GM23248 (cell line): ENCODE measurements around the gene COX7A2L. TPM values are rescaled to one million over a fixed set of nuclear protein-coding genes. Genes with fewer than 3 reads are reported as not detected.
"Not testable (repeated sequence)": the region's sequence is repeated elsewhere in the genome, so short reads cannot be mapped to it uniquely, and the experiment has no call there.

ENCODE experiments used
- DNase-seq: peaks from one replicate; pipeline ENCODE4 v3.0.0-alpha.2; 2015
- H2AFZ ChIP-seq: fragments of 200-600 bp; sonication (generic); 2 replicates; pipeline ENCODE4 v1.6.1; 2016; ENCODE audit warnings: antibody characterized with exemption
- H3F3A ChIP-seq: fragments of 200-600 bp; sonication (generic); 2 replicates; pipeline ENCODE4 v1.6.1; 2016; ENCODE audit warnings: mild to moderate bottlenecking, antibody characterized with exemption, mixed run types; ENCODE audit not compliant: insufficient read depth
- H3K27ac ChIP-seq: fragments of 200-600 bp; sonication (generic); 2 replicates; pipeline ENCODE4 v1.5.1; 2016; ENCODE audit warnings: mild to moderate bottlenecking
- H3K27me3 ChIP-seq: fragments of 200-600 bp; sonication (generic); replicated peaks from 2 replicates; pipeline ENCODE4 v1.6.1; 2016; ENCODE audit warnings: mild to moderate bottlenecking; ENCODE audit not compliant: insufficient read depth
- H3K36me3 ChIP-seq: fragments of 200-600 bp; sonication (generic); 2 replicates; pipeline ENCODE4 v1.6.1; 2016; ENCODE audit warnings: low read depth, mild to moderate bottlenecking
- H3K4me1 ChIP-seq: fragments of 200-600 bp; sonication (generic); 2 replicates; pipeline ENCODE4 v1.6.1; 2016; ENCODE audit warnings: mild to moderate bottlenecking; ENCODE audit not compliant: insufficient read depth
- H3K4me2 ChIP-seq: fragments of 200-600 bp; sonication (generic); one replicate; pipeline ENCODE4 v1.6.1; 2016; ENCODE audit warnings: mild to moderate bottlenecking; ENCODE audit not compliant: unreplicated experiment
- H3K4me3 ChIP-seq: fragments of 200-600 bp; sonication (generic); 2 replicates; pipeline ENCODE4 v1.5.1; 2016; ENCODE audit warnings: mild to moderate bottlenecking
- H3K79me2 ChIP-seq: fragments of 200-600 bp; sonication (generic); 2 replicates; pipeline ENCODE4 v1.6.1; 2016; ENCODE audit warnings: mild to moderate bottlenecking; ENCODE audit not compliant: insufficient read depth
- H3K9ac ChIP-seq: fragments of 200-600 bp; sonication (generic); 2 replicates; pipeline ENCODE4 v1.6.1; 2016; ENCODE audit warnings: mild to moderate bottlenecking
- H3K9me2 ChIP-seq: fragments of 200-600 bp; sonication (generic); 2 replicates; pipeline ENCODE4 v1.6.1; 2016; ENCODE audit warnings: mixed run types, mild to moderate bottlenecking, moderate library complexity; ENCODE audit not compliant: insufficient read depth
- H3K9me3 ChIP-seq: fragments of 200-600 bp; sonication (generic); one replicate; pipeline ENCODE4 v1.6.1; 2017; ENCODE audit warnings: low read depth
- H4K20me1 ChIP-seq: fragments of 200-600 bp; sonication (generic); 2 replicates; pipeline ENCODE4 v1.6.0; 2016; ENCODE audit not compliant: insufficient read depth
- EZH2 ChIP-seq: fragments of 200-600 bp; sonication (generic); IDR thresholded peaks from 2 replicates; pipeline ENCODE4 v1.6.1; 2018; ENCODE audit warnings: antibody characterized with exemption, mild to moderate bottlenecking; ENCODE audit not compliant: insufficient read depth, poor library complexity, severe bottlenecking
- EZH2phosphoT487 ChIP-seq: fragments of 200-600 bp; sonication (generic); IDR thresholded peaks from 2 replicates; pipeline ENCODE4 v1.6.1; 2018; ENCODE audit warnings: antibody characterized with exemption, moderate library complexity, mild to moderate bottlenecking, low read depth; ENCODE audit not compliant: insufficient read depth
- WGBS, 2 experiments: methylation state at CpG; one replicate each; pipeline ENCODE4 v1.1.6; 2015 to 2017; ENCODE audit warnings: low lambda C conversion rate in 2 of 2, low coverage in 1 of 2; ENCODE audit errors: missing lambda C conversion rate in 2 of 2; 5-methylcytosine and 5-hydroxymethylcytosine counted together
- in situ Hi-C: fragments of 300-500 bp; cut with MboI; formaldehyde crosslinking; loops from 2 replicates; pipeline ENCODE4 v1.15.0; 2020
- polyA plus RNA-seq: library from polyadenylated mRNA; unstranded; fragments of >200 nt; fragmentation: Nextera tagmentation; extraction: Ambion mirVana; gene quantifications from 2 replicates; pipeline ENCODE4 v1.2.1, GENCODE V29; 2016
- total RNA-seq: library from RNA; depleted of rRNA; stranded (reverse); fragments of >200 nt; shearing (Covaris generic); gene quantifications from 2 replicates; pipeline ENCODE4 v1.2.3, GENCODE V29; 2014

Gene COX7A2L
- total and polyA plus RNA-seq, 2 experiments from 2014 or later = 166 to 202 TPM

DNA sequence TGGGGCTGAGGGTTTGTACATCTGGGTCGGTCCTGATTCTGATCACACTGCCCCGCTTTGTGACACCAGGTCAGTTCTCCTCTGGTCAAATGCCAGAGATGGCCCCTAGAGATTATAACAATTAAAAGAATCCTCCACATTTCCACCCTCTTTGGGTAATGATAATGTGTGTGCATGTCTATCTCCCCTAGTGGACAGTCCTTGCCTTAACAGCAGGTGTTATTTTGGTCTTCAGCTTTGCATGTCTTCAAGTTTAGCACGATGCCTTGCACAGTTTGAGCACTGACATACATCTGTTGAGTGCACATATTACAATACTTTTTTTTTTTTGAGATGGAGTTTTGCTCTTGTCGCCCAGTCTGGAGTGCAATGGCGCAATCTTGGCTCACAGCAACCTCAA lies 25.7 kb upstream of the COX7A2L start:
- Histone ChIP-seq H3K79me2 (no peaks in the 10 kb centered on the region), H3F3A (no peaks in the 10 kb centered on the region), H3K9ac (no peak overlapping the region), H3K4me2 (no peak overlapping the region), H3K27ac (no peak overlapping the region), H3K4me1 (no peaks in the 10 kb centered on the region), H3K9me3 (no peaks in the 10 kb centered on the region), H4K20me1 (no peaks in the 10 kb centered on the region), H2AFZ (no peak overlapping the region), H3K27me3 (peaks cover 22% of the 10 kb centered on the region), H3K9me2 (no peaks in the 10 kb centered on the region), H3K36me3 (no peaks in the 10 kb centered on the region), H3K4me3 (no peak overlapping the region)
- DNase-seq = peak; percentile 10
- TF ChIP-seq EZH2phosphoT487 = no peak
- no peak for TF ChIP-seq EZH2
- WGBS, 2 experiments = 83 to 84% methylated on average over 5 of the region's 5 CpGs
- in situ Hi-C loops = no loop called here

DNA sequence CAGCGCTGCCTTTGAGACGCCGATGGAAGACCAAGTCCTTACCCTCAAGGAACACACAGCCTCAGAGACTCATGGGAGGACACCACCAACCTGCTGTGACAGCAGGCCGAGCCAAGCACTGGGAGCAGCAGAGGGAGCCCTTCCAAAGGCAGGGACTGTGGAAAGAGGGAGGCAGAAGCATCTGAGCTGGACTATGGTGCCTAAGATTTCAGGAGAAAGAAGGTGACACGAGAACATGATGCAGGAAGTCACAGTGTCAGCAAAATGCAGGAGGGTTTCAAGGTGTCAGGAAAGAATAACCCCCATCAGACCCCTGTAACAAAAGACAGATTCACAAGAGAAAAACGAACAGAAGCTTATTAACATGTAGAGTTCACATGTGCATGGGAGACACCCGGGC lies 24.2 kb upstream of the COX7A2L start:
- Histone ChIP-seq H3K4me3 (no peak overlapping the region), H2AFZ (no peak overlapping the region), H3K9me2 (no peaks in the 10 kb centered on the region), H4K20me1 (no peaks in the 10 kb centered on the region), H3K4me2 (no peak overlapping the region), H3K9ac (no peak overlapping the region), H3K79me2 (no peaks in the 10 kb centered on the region), H3K27ac (no peak overlapping the region), H3K4me1 (no peaks in the 10 kb centered on the region), H3K9me3 (no peaks in the 10 kb centered on the region), H3F3A (no peaks in the 10 kb centered on the region), H3K27me3 (peaks cover 15% of the 10 kb centered on the region), H3K36me3 (no peaks in the 10 kb centered on the region)
- in situ Hi-C loops = no loop called here
- 59 to 63% methylated on average over 7 of the region's 7 CpGs for WGBS, 2 experiments
- DNase-seq = peak; percentile 9
- TF ChIP-seq EZH2 = no peak
- TF ChIP-seq EZH2phosphoT487 = no peak

- Histone ChIP-seq H3K27ac (no peak overlapping the region), H3F3A (no peaks in the 10 kb centered on the region), H3K4me2 (no peak overlapping the region), H3K27me3 (peaks cover 17% of the 10 kb centered on the region; the same call in 1 of the 2 replicates), H3K36me3 (no peaks in the 10 kb centered on the region), H3K9me3 (no peaks in the 10 kb centered on the region), H3K79me2 (no peaks in the 10 kb centered on the region), H3K9me2 (no peaks in the 10 kb centered on the region), H4K20me1 (no peaks in the 10 kb centered on the region), H2AFZ (no peak overlapping the region), H3K9ac (no peak overlapping the region), H3K4me1 (no peaks in the 10 kb centered on the region), H3K4me3 (no peak overlapping the region)
- WGBS, 2 experiments = 62 to 66% methylated on average over 11 of the region's 11 CpGs
- DNase-seq = no peak
- in situ Hi-C loops = no loop called here
- no peak for TF ChIP-seq EZH2phosphoT487
- no peak for TF ChIP-seq EZH2
Observed at GRCh38 chr2:42383855-42384530, 23.0 kb upstream of the COX7A2L start.

GRCh38 chr2:42382144-42382543 lies 21.1 kb upstream of the COX7A2L start:
- H3K27me3 ChIP-seq = peaks cover 11% of the 10 kb centered on the region; the same call in 1 of the 2 replicates
- no peaks in the 10 kb centered on the region for H3K9me3 ChIP-seq
- H3K9ac ChIP-seq = no peak overlapping the region
- no peak for TF ChIP-seq EZH2phosphoT487
- TF ChIP-seq EZH2 = no peak
- no peaks in the 10 kb centered on the region for H4K20me1 ChIP-seq
- H3F3A ChIP-seq = no peaks in the 10 kb centered on the region
- no peaks in the 10 kb centered on the region for H3K4me1 ChIP-seq
- in situ Hi-C loops = no loop called here
- H3K27ac ChIP-seq = no peak overlapping the region
- no peak for DNase-seq
- no peak overlapping the region for H3K4me2 ChIP-seq
- H2AFZ ChIP-seq = no peak overlapping the region
- no peak overlapping the region for H3K4me3 ChIP-seq
- H3K9me2 ChIP-seq = no peaks in the 10 kb centered on the region
- H3K36me3 ChIP-seq = no peaks in the 10 kb centered on the region
- no peaks in the 10 kb centered on the region for H3K79me2 ChIP-seq
- 59 to 71% methylated on average over 4 of the region's 4 CpGs for WGBS, 2 experiments

DNA sequence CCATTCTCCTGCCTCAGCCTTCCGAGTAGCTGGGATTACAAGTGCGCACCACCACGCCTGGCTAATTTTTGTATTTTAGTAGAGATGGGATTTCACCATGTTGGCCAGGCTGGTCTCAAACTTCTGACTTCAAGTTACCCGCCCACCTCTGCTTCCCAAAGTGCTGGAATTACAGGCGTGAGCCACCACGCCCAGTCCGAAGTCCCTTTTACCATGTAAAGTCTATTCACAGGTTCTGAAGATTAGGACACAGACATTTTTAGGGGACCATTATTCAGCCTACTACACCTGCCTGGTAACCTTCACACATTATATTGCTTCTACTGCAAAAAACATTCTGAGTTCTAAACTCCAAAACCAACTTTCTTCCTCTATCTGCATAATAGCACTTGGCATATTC lies 19.0 kb upstream of the COX7A2L start:
- H3K79me2 ChIP-seq, H2AFZ ChIP-seq, H3K4me1 ChIP-seq, H3K4me2 ChIP-seq, H3K27ac ChIP-seq, H3K4me3 ChIP-seq, H3K9ac ChIP-seq, DNase-seq, H3K9me2 ChIP-seq, H4K20me1 ChIP-seq, in situ Hi-C loops, H3K36me3 ChIP-seq, H3K9me3 ChIP-seq, H3F3A ChIP-seq: not testable (repeated sequence)
- peaks cover 11% of the 10 kb centered on the region; the same call in 1 of the 2 replicates for H3K27me3 ChIP-seq
- WGBS, 2 experiments = 75 to 87% methylated on average over 7 of the region's 7 CpGs
